ENCODE results near the gene OLIG2.

OLIG2 gene

GRCh38 chr21:33019885-33020557, 5.7 kb upstream of the OLIG2 start:
- TF ChIP-seq, protein P1, sequence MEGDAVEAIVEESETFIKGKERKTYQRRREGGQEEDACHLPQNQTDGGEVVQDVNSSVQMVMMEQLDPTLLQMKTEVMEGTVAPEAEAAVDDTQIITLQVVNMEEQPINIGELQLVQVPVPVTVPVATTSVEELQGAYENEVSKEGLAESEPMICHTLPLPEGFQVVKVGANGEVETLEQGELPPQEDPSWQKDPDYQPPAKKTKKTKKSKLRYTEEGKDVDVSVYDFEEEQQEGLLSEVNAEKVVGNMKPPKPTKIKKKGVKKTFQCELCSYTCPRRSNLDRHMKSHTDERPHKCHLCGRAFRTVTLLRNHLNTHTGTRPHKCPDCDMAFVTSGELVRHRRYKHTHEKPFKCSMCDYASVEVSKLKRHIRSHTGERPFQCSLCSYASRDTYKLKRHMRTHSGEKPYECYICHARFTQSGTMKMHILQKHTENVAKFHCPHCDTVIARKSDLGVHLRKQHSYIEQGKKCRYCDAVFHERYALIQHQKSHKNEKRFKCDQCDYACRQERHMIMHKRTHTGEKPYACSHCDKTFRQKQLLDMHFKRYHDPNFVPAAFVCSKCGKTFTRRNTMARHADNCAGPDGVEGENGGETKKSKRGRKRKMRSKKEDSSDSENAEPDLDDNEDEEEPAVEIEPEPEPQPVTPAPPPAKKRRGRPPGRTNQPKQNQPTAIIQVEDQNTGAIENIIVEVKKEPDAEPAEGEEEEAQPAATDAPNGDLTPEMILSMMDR (IDR thresholded peaks at IDR 0.05; ENCODE audit: insufficient read depth, missing control alignments): no peak
- DNase-seq (ENCODE audit: insufficient read length, low spot score): no peak
- no peak for FAIRE-seq

- no peak for FAIRE-seq
- no peak for DNase-seq (ENCODE audit: insufficient read length, low spot score)
- TF ChIP-seq, protein P1 (IDR thresholded peaks at IDR 0.05; ENCODE audit: insufficient read depth, missing control alignments): no peak
Measured at GRCh38 chr21:33020558-33021100, 5.1 kb upstream of the OLIG2 start.

GRCh38 chr21:33021150-33021549, 4.6 kb upstream of the OLIG2 start:
- no peak for FAIRE-seq
- no peak for DNase-seq (ENCODE audit: insufficient read length, low spot score)
- TF ChIP-seq, protein P1 (IDR thresholded peaks at IDR 0.05; ENCODE audit: insufficient read depth, missing control alignments): no peak

GRCh38 chr21:33021667-33022066, 4.1 kb upstream of the OLIG2 start:
- DNase-seq (ENCODE audit: insufficient read length, low spot score) (no peak), FAIRE-seq (no peak)
- TF ChIP-seq, protein P1 (IDR thresholded peaks at IDR 0.05; ENCODE audit: insufficient read depth, missing control alignments): no peak

- FAIRE-seq (no peak), DNase-seq (ENCODE audit: insufficient read length, low spot score) (no peak)
- TF ChIP-seq, protein P1 (IDR thresholded peaks at IDR 0.05; ENCODE audit: insufficient read depth, missing control alignments): no peak
Measured at GRCh38 chr21:33022489-33022827, 3.3 kb upstream of the OLIG2 start.

DNA sequence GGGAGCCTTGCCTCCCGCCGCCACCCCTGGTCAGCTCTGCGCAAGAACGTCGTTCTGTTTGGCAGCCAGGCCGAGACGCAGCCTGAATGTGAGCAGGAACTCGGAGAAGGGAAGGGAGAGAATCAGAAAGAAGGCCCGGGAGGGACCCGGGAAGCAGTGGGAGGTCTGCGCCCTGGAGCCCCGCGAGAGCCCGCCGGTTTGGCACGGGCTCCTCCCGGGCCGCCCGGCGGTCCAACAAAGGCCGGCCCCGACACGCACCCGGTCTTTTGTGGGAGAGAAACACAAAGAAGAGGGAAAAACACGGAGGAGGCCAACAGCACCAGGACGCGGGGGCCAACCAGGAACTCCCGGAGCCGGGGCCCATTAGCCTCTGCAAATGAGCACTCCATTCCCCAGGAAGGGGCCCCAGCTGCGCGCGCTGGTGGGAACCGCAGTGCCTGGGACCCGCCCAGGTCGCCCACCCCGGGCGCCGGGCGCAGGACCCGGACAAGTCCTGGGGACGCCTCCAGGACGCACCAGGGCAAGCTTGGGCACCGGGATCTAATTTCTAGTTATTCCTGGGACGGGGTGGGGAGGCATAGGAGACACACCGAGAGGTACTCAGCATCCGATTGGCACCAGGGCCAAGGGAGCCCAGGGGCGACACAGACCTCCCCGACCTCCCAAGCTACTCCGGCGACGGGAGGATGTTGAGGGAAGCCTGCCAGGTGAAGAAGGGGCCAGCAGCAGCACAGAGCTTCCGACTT, 2.7 kb upstream of the OLIG2 start:
- no peak for FAIRE-seq
- TF ChIP-seq, protein P1 (IDR thresholded peaks at IDR 0.05; ENCODE audit: insufficient read depth, missing control alignments): no peak
- no peak for DNase-seq (ENCODE audit: insufficient read length, low spot score)
